HG02870 (cell line): Measurements from ENCODE around the gene VGLL4.

Source experiments
- ATAC-seq: cut with Tn5 transposase; IDR thresholded peaks from one replicate; pipeline ENCODE4 v1.9.1; 2021; ENCODE audit warnings: mild to moderate bottlenecking, moderate library complexity; ENCODE audit not compliant: unreplicated experiment

VGLL4 gene

GRCh38 chr3:11509173-11510000 lies 134.3 kb downstream of the VGLL4 start:
- no peak for ATAC-seq

GRCh38 chr3:11508346-11509172 lies 135.2 kb downstream of the VGLL4 start:
- ATAC-seq = no peak

- ATAC-seq = no peak
Observed at GRCh38 chr3:11507719-11508118, 136.0 kb downstream of the VGLL4 start.
